SK-N-SH (cell line): Measurements from ENCODE around the gene C1QL2. TPM values are rescaled to one million over a fixed set of nuclear protein-coding genes. Genes with fewer than 3 reads are reported as not detected.

Experiments
- CTCF ChIA-PET: fragments of 300-600, 350-600 bp; formaldehyde crosslinking; extraction: SDS; loops from one replicate; lab custom pipeline; 2021; lab: Yijun Ruan, JAX
- POLR2A ChIA-PET: fragments of 350-600 bp; sonication (Branson Sonifier 250); formaldehyde crosslinking; extraction: SDS; loops from one replicate; lab custom pipeline; 2020; ENCODE audit warnings: antibody characterized with exemption, inconsistent platforms; lab: Yijun Ruan, JAX
- DNase-seq: peaks from one replicate; pipeline ENCODE4 v3.0.0; 2012
- H2AFZ ChIP-seq: fragments of 200-600 bp; sonication (generic); 2 replicates; pipeline ENCODE4 v1.8.1; 2016; ENCODE audit warnings: antibody characterized with exemption, mild to moderate bottlenecking, low read depth
- H3F3A ChIP-seq: fragments of 200-600 bp; sonication (generic); replicated peaks from 2 replicates; pipeline ENCODE3; 2016; ENCODE audit warnings: antibody characterized with exemption, mild to moderate bottlenecking; ENCODE audit not compliant: insufficient read depth
- H3K27ac ChIP-seq, 2 experiments: fragments of 200-500 bp in 1 of 2; fragments of 200-600 bp in 1 of 2; sonication (Bioruptor generic) in 1 of 2; sonication (generic), shearing (Covaris generic) in 1 of 2; 2 replicates each; pipeline versions ENCODE4 v1.5.1 to v1.6.1; 2014 to 2016; ENCODE audit warnings: low read depth in 2 of 2, inconsistent platforms in 1 of 2, low read length in 1 of 2, mild to moderate bottlenecking in 1 of 2, mixed read lengths in 1 of 2
- H3K27me3 ChIP-seq: fragments of 200-600 bp; sonication (generic), shearing (Covaris generic); 2 replicates; pipeline ENCODE4 v1.6.1; 2016; ENCODE audit warnings: mixed run types; ENCODE audit not compliant: insufficient read depth
- H3K36me3 ChIP-seq, 2 experiments: fragments of 200-500 bp in 1 of 2; fragments of 200-600 bp in 1 of 2; sonication (Bioruptor generic) in 1 of 2; sonication (generic) in 1 of 2; replicated peaks in 1 of 2; 2 replicates each; pipeline versions ENCODE3 to v1.5.1; 2014 to 2016; ENCODE audit warnings: low read length in 1 of 2, mild to moderate bottlenecking in 1 of 2; ENCODE audit not compliant: insufficient read depth in 2 of 2, control insufficient read depth in 1 of 2
- H3K4me1 ChIP-seq, 2 experiments: fragments of 200-500 bp in 1 of 2; fragments of 200-600 bp in 1 of 2; sonication (Bioruptor generic) in 1 of 2; sonication (generic), shearing (Covaris generic) in 1 of 2; 2 replicates each; pipeline versions ENCODE4 v1.5.1 to v1.6.1; 2014 to 2016; ENCODE audit warnings: low read depth in 1 of 2, low read length in 1 of 2, mixed run types in 1 of 2; ENCODE audit not compliant: insufficient read depth in 2 of 2, control insufficient read depth in 1 of 2
- H3K4me2 ChIP-seq: fragments of 200-600 bp; sonication (generic), shearing (Covaris generic); 2 replicates; pipeline ENCODE4 v1.6.1; 2017; ENCODE audit warnings: mixed run types
- H3K4me3 ChIP-seq, 2 experiments: fragments of 200-500 bp in 1 of 2; fragments of 200-600 bp in 1 of 2; sonication (Bioruptor generic) in 1 of 2; sonication (generic), shearing (Covaris generic) in 1 of 2; 2 replicates each; pipeline versions ENCODE4 v1.5.1 to v1.8.1; 2014 to 2016; ENCODE audit warnings: low read depth in 2 of 2, inconsistent platforms in 1 of 2, low read length in 1 of 2, mild to moderate bottlenecking in 1 of 2, mixed read lengths in 1 of 2, moderate library complexity in 1 of 2
- H3K79me2 ChIP-seq: fragments of 200-600 bp; sonication (generic); 2 replicates; pipeline ENCODE4 v1.8.1; 2017; ENCODE audit warnings: mild to moderate bottlenecking; ENCODE audit not compliant: insufficient read depth
- H3K9ac ChIP-seq: fragments of 200-600 bp; sonication (generic); 2 replicates; pipeline ENCODE4 v1.6.1; 2017; ENCODE audit warnings: mixed run types
- H3K9me2 ChIP-seq: fragments of 200-600 bp; sonication (generic); 2 replicates; pipeline ENCODE4 v1.6.1; 2017; ENCODE audit warnings: mixed run types
- H3K9me3 ChIP-seq: fragments of 200-600 bp; sonication (generic); 2 replicates; pipeline ENCODE4 v1.6.1; 2017; ENCODE audit warnings: mixed run types, mild to moderate bottlenecking, moderate library complexity
- H4K20me1 ChIP-seq: fragments of 200-600 bp; sonication (generic); 2 replicates; pipeline ENCODE4 v1.6.1; 2017; ENCODE audit warnings: mild to moderate bottlenecking, mixed run types; ENCODE audit not compliant: insufficient read depth
- CTCF ChIP-seq: fragments of 200-600 bp; sonication (generic); IDR thresholded peaks from 2 replicates; pipeline ENCODE4 v1.6.1; 2017; ENCODE audit warnings: antibody characterized with exemption, mild to moderate bottlenecking, moderate library complexity
- EP300 ChIP-seq, 2 experiments: IDR thresholded peaks; 2 replicates each; pipeline versions ENCODE4 v1.4.0 to v1.6.1; 2012; ENCODE audit warnings: borderline replicate concordance in 1 of 2, low read depth in 1 of 2, low read length in 1 of 2
- EZH2phosphoT487 ChIP-seq: fragments of 200-600 bp; sonication (generic); IDR thresholded peaks from 2 replicates; pipeline ENCODE4 v1.6.1; 2017; ENCODE audit warnings: low read depth, mixed run types, mild to moderate bottlenecking, antibody characterized with exemption, moderate library complexity, borderline replicate concordance
- FOXM1 ChIP-seq: IDR thresholded peaks from 2 replicates; pipeline ENCODE4 v1.4.0; 2012; ENCODE audit warnings: low read depth, mild to moderate bottlenecking
- GABPA ChIP-seq: IDR thresholded peaks from 2 replicates; pipeline ENCODE4 v1.4.0; 2012; ENCODE audit warnings: low read depth, mild to moderate bottlenecking
- GATA2 ChIP-seq: sonication (generic); formaldehyde crosslinking; IDR thresholded peaks from 2 replicates; pipeline ENCODE4 v1.5.0; 2020; ENCODE audit warnings: mild to moderate bottlenecking, missing genetic modification reagents
- JUND ChIP-seq: IDR thresholded peaks from 2 replicates; pipeline ENCODE4 v1.4.0; 2012
- MEF2A ChIP-seq: IDR thresholded peaks from 2 replicates; pipeline ENCODE4 v1.4.0; 2012; ENCODE audit warnings: low read depth, borderline replicate concordance
- NRF1 ChIP-seq: IDR thresholded peaks from 2 replicates; pipeline ENCODE4 v1.6.1; 2012; ENCODE audit warnings: low read depth, mild to moderate bottlenecking, low read length
- PBX3 ChIP-seq: IDR thresholded peaks from 2 replicates; pipeline ENCODE4; 2012
- RAD21 ChIP-seq: IDR thresholded peaks from 2 replicates; pipeline ENCODE4 v1.6.1; 2012; ENCODE audit warnings: mild to moderate bottlenecking, low read length
- RCOR1 ChIP-seq: fragments of 150-350 bp; IDR thresholded peaks from 2 replicates; pipeline ENCODE4 v1.6.1; 2017; ENCODE audit warnings: antibody characterized with exemption, low read length
- RXRA ChIP-seq: IDR thresholded peaks from 2 replicates; pipeline ENCODE4 v1.4.0; 2012; ENCODE audit warnings: low read depth, mild to moderate bottlenecking, borderline replicate concordance
- TAF1 ChIP-seq: IDR thresholded peaks from 2 replicates; pipeline ENCODE4 v1.6.1; 2012; ENCODE audit warnings: low read depth, mild to moderate bottlenecking, low read length, moderate library complexity, borderline replicate concordance
- TCF12 ChIP-seq: IDR thresholded peaks from 2 replicates; pipeline ENCODE4 v1.4.0; 2012
- ZBTB33 ChIP-seq: IDR thresholded peaks from 2 replicates; pipeline ENCODE4 v1.4.0; 2012; ENCODE audit warnings: low read depth, borderline replicate concordance
- WGBS: methylation state at CpG from one replicate; pipeline ENCODE4 v1.1.6; 2017; ENCODE audit warnings: low lambda C conversion rate; 5-methylcytosine and 5-hydroxymethylcytosine counted together
- polyA plus RNA-seq, 3 experiments: library from polyadenylated mRNA; depleted of rRNA; stranded (reverse); fragments of >200 nt; gene quantifications; 2 replicates each; pipeline ENCODE4 v1.2.3, GENCODE V29; 2012

The C1QL2 gene
- polyA plus RNA-seq, 1 of the 3 experiments (the other 2 are of a cell fraction): not detected

GRCh38 chr2:119204525-119204924 is 46.0 kb upstream of the C1QL2 start:
- 30% methylated on average over 4 of the region's 6 CpGs for WGBS
- H3K9ac ChIP-seq: no peak overlapping the region
- H3K9me3 ChIP-seq: no peaks in the 10 kb centered on the region
- no peaks in the 10 kb centered on the region for H3K4me1 ChIP-seq
- no peaks in the 10 kb centered on the region for H3K9me2 ChIP-seq
- TF ChIP-seq ZBTB33 (no peak), NRF1 (no peak), RCOR1 (no peak), EP300 (IDR thresholded peaks at IDR 0.05; ENCODE audit: borderline replicate concordance in 1 of 2, low read depth in 1 of 2, low read length in 1 of 2) (no peak), GABPA (no peak), TCF12 (no peak), RAD21 (no peak), PBX3 (no peak), JUND (no peak), TAF1 (no peak), RXRA (no peak), CTCF (no peak), GATA2 (CRISPR knock-in tag) (no peak), MEF2A (no peak), EZH2phosphoT487 (no peak), FOXM1 (no peak)
- TF ChIP-seq, all 33 proteins: peak for 0
- Histone ChIP-seq H2AFZ (no peak overlapping the region), H3K27ac (no peak overlapping the region), H3K4me2 (no peak overlapping the region), H3F3A (no peaks in the 10 kb centered on the region), H3K4me3 (no peak overlapping the region), H4K20me1 (no peaks in the 10 kb centered on the region), H3K79me2 (no peaks in the 10 kb centered on the region), H3K27me3 (peaks cover 6% of the 10 kb centered on the region; the same call in 1 of the 2 replicates), H3K36me3 (no peaks in the 10 kb centered on the region)
- no peak for DNase-seq
- CTCF ChIA-PET: no interaction called here
- POLR2A ChIA-PET: no interaction called here
